T-helper 1 cell treated with Interleukin-12 subunit alpha and Interleukin-12 subunit beta and Interleukin-4 antibody, amounts not matched to agents 30 ng/mL and 1 ng/mL, for 36 hours (primary cell): ENCODE data around the gene NFATC4. TPM values are rescaled to one million over a fixed set of nuclear protein-coding genes. Genes with fewer than 3 reads are reported as not detected.
"Not testable (repeated sequence)": the region's sequence is repeated elsewhere in the genome, so short reads cannot be mapped to it uniquely, and the experiment has no call there.

Source experiments
- intact Hi-C: fragments of 100-400 bp; cut with micrococcal nuclease; formaldehyde crosslinking; loops from one replicate; pipeline ENCODE4 v1.15.1; 2024
- total RNA-seq: library from RNA; stranded (reverse); gene quantifications from 2 replicates; pipeline ENCODE4 v1.2.3, GENCODE V29; 2022

Gene NFATC4
- total RNA-seq, 1 donor from 2014 or later: not detected

- intact Hi-C loops: no loop called here
These were observed 19.0 kb downstream of the NFATC4 start for GRCh38 chr14:24387009-24387345.

GRCh38 chr14:24387579-24387978 lies 19.6 kb downstream of the NFATC4 start:
- intact Hi-C loops: not testable (repeated sequence)

- intact Hi-C loops: no loop called here
These were observed 20.6 kb downstream of the NFATC4 start for GRCh38 chr14:24388474-24389179.

GRCh38 chr14:24389226-24389848 lies 21.4 kb downstream of the NFATC4 start:
- intact Hi-C loops: no loop called here

- intact Hi-C loops: no loop called here
These were observed 22.9 kb downstream of the NFATC4 start for GRCh38 chr14:24390701-24391468.

GRCh38 chr14:24392325-24393091 lies 24.5 kb downstream of the NFATC4 start:
- intact Hi-C loops: no loop called here

- intact Hi-C loops: no loop called here
These were observed 26.3 kb downstream of the NFATC4 start for GRCh38 chr14:24394275-24394674.

GRCh38 chr14:24395609-24396582 lies 27.9 kb downstream of the NFATC4 start:
- intact Hi-C loops: loop anchor here (5.0 kb wide), 1 partner anchor 44 kb away; no protein-coding TSS in a partner anchor

- intact Hi-C loops: loop anchor here (5.0 kb wide), 1 partner anchor 45 kb away; no protein-coding TSS in a partner anchor
These were observed 29.8 kb downstream of the NFATC4 start for GRCh38 chr14:24397639-24398292.

- intact Hi-C loops: loop anchor here (5.0 kb wide), 1 partner anchor 46 kb away; no protein-coding TSS in a partner anchor
These were observed 30.3 kb downstream of the NFATC4 start for GRCh38 chr14:24398293-24398652.

- intact Hi-C loops: loop anchor here (5.0 kb wide), 1 partner anchor 47 kb away; no protein-coding TSS in a partner anchor
These were observed 30.9 kb downstream of the NFATC4 start, which contains the start of gene NYNRIN for GRCh38 chr14:24398653-24399446. TSS of gene NYNRIN (plus strand) at chr14:24399003. CDS start at chr14:24399247, 244 bp downstream.

- intact Hi-C loops: loop anchor here (5.0 kb wide), 1 partner anchor 47 kb away; no protein-coding TSS in a partner anchor
These were observed 31.5 kb downstream of the NFATC4 start for GRCh38 chr14:24399447-24399822.

- intact Hi-C loops: loop anchor here (5.0 kb wide), 1 partner anchor 48 kb away; no protein-coding TSS in a partner anchor
These were observed 32.2 kb downstream of the NFATC4 start for GRCh38 chr14:24399999-24400718.

GRCh38 chr14:24401810-24402702 lies 34.1 kb downstream of the NFATC4 start:
- intact Hi-C loops: no loop called here

- intact Hi-C loops: no loop called here
These were observed 35.5 kb downstream of the NFATC4 start for GRCh38 chr14:24403294-24403998.

- intact Hi-C loops: no loop called here
These were observed 36.8 kb downstream of the NFATC4 start for GRCh38 chr14:24404814-24405213.
